ENCODE data around the gene SPI1. TPM values are rescaled to one million over a fixed set of nuclear protein-coding genes. Genes with fewer than 3 reads are reported as not detected.

SPI1 gene
- polyA plus RNA-seq, 1 donor, result 10.2 TPM

GRCh38 chr11:47393163-47394049, 15.1 kb upstream of the SPI1 start:
- no peaks in the 10 kb centered on the region for H3K4me1 ChIP-seq (ENCODE audit: control insufficient read depth, insufficient read depth, low read length)
- no peak overlapping the region for H3K4me3 ChIP-seq (ENCODE audit: low read length)
- no peaks in the 10 kb centered on the region for H3K9me3 ChIP-seq (ENCODE audit: control insufficient read depth, low read depth, low read length)
- no CpG with 5 or more reads among the region's 20 CpGs for WGBS (ENCODE audit: insufficient coverage, low lambda C conversion rate)
- no peaks in the 10 kb centered on the region for H3K36me3 ChIP-seq (ENCODE audit: control insufficient read depth, insufficient read depth, low read length)
- H3K27ac ChIP-seq (ENCODE audit: low read length), result peak overlapping the region; percentile 49
- peak in 1 of 2 donors; percentile 23 for DNase-seq
- no peaks in the 10 kb centered on the region for H3K27me3 ChIP-seq (ENCODE audit: control insufficient read depth, insufficient read depth, low read length)

GRCh38 chr11:47392546-47393162, 14.3 kb upstream of the SPI1 start:
- H3K27ac ChIP-seq (ENCODE audit: low read length), result peak overlapping the region; percentile 29
- no peaks in the 10 kb centered on the region for H3K27me3 ChIP-seq (ENCODE audit: control insufficient read depth, insufficient read depth, low read length)
- WGBS (ENCODE audit: insufficient coverage, low lambda C conversion rate), result no CpG with 5 or more reads among the region's 14 CpGs
- no peaks in the 10 kb centered on the region for H3K9me3 ChIP-seq (ENCODE audit: control insufficient read depth, low read depth, low read length)
- H3K36me3 ChIP-seq (ENCODE audit: control insufficient read depth, insufficient read depth, low read length), result no peaks in the 10 kb centered on the region
- H3K4me3 ChIP-seq (ENCODE audit: low read length), result no peak overlapping the region
- no peak for DNase-seq
- peaks cover 4% of the 10 kb centered on the region for H3K4me1 ChIP-seq (ENCODE audit: control insufficient read depth, insufficient read depth, low read length)

DNA sequence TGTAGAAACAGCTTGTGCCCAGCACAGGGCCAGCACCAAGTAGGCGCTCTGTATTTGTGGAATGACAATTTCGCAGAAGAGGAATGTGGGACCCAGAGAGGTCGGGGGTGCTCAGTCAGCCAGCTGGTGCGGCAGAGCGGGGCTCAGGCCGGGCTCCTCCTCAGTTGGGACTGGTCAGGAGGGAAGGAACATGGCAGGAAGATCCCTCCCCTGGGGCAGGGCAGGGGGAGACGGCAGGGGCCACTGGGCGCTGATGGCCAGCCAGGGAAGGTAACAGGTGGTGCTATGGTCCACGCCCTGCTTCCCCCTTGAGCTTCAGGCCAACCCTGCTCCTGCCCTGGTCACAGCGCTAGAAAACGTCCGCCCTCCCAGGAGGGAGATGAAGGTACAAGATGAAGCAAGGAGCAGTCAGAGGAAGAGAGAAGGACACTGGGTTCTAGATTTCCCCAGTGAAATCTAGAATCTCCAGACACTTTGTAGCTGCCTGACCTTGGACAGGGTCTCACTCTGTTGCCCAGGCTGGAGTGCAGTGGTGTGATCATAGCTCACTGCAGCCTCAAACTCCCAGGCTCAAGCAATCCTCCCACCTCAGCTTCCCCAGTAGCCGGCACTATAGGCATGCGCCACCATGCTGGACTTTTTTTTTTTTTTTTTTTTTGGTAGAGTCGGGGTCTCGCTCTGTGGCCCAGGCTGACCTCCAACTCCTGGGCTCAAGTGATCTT, 13.5 kb upstream of the SPI1 start:
- no peak overlapping the region for H3K27ac ChIP-seq (ENCODE audit: low read length)
- no peak for DNase-seq
- H3K4me1 ChIP-seq (ENCODE audit: control insufficient read depth, insufficient read depth, low read length), result peaks cover 4% of the 10 kb centered on the region
- no peaks in the 10 kb centered on the region for H3K9me3 ChIP-seq (ENCODE audit: control insufficient read depth, low read depth, low read length)
- no CpG with 5 or more reads among the region's 16 CpGs for WGBS (ENCODE audit: insufficient coverage, low lambda C conversion rate)
- H3K36me3 ChIP-seq (ENCODE audit: control insufficient read depth, insufficient read depth, low read length), result no peaks in the 10 kb centered on the region
- no peaks in the 10 kb centered on the region for H3K27me3 ChIP-seq (ENCODE audit: control insufficient read depth, insufficient read depth, low read length)
- H3K4me3 ChIP-seq (ENCODE audit: low read length), result no peak overlapping the region

- no CpG with 5 or more reads among the region's 11 CpGs for WGBS (ENCODE audit: insufficient coverage, low lambda C conversion rate)
- H3K9me3 ChIP-seq (ENCODE audit: control insufficient read depth, low read depth, low read length), result no peaks in the 10 kb centered on the region
- H3K4me3 ChIP-seq (ENCODE audit: low read length), result no peak overlapping the region
- H3K27ac ChIP-seq (ENCODE audit: low read length), result no peak overlapping the region
- H3K27me3 ChIP-seq (ENCODE audit: control insufficient read depth, insufficient read depth, low read length), result no peaks in the 10 kb centered on the region
- no peak for DNase-seq
- H3K4me1 ChIP-seq (ENCODE audit: control insufficient read depth, insufficient read depth, low read length), result peaks cover 4% of the 10 kb centered on the region
- no peaks in the 10 kb centered on the region for H3K36me3 ChIP-seq (ENCODE audit: control insufficient read depth, insufficient read depth, low read length)
These were observed 12.8 kb upstream of the SPI1 start for GRCh38 chr11:47391077-47391583.

- H3K4me1 ChIP-seq (ENCODE audit: control insufficient read depth, insufficient read depth, low read length), result peaks cover 4% of the 10 kb centered on the region
- no CpG with 5 or more reads among the region's 6 CpGs for WGBS (ENCODE audit: insufficient coverage, low lambda C conversion rate)
- no peaks in the 10 kb centered on the region for H3K36me3 ChIP-seq (ENCODE audit: control insufficient read depth, insufficient read depth, low read length)
- DNase-seq, result no peak
- no peak overlapping the region for H3K27ac ChIP-seq (ENCODE audit: low read length)
- no peak overlapping the region for H3K4me3 ChIP-seq (ENCODE audit: low read length)
- H3K9me3 ChIP-seq (ENCODE audit: control insufficient read depth, low read depth, low read length), result no peaks in the 10 kb centered on the region
- no peaks in the 10 kb centered on the region for H3K27me3 ChIP-seq (ENCODE audit: control insufficient read depth, insufficient read depth, low read length)
These were observed 12.0 kb upstream of the SPI1 start for GRCh38 chr11:47390422-47390760.

GRCh38 chr11:47389577-47390421, 11.5 kb upstream of the SPI1 start:
- peaks cover 4% of the 10 kb centered on the region for H3K4me1 ChIP-seq (ENCODE audit: control insufficient read depth, insufficient read depth, low read length)
- no peak overlapping the region for H3K27ac ChIP-seq (ENCODE audit: low read length)
- H3K27me3 ChIP-seq (ENCODE audit: control insufficient read depth, insufficient read depth, low read length), result no peaks in the 10 kb centered on the region
- no peak for DNase-seq
- no CpG with 5 or more reads among the region's 17 CpGs for WGBS (ENCODE audit: insufficient coverage, low lambda C conversion rate)
- H3K36me3 ChIP-seq (ENCODE audit: control insufficient read depth, insufficient read depth, low read length), result no peaks in the 10 kb centered on the region
- no peaks in the 10 kb centered on the region for H3K9me3 ChIP-seq (ENCODE audit: control insufficient read depth, low read depth, low read length)
- no peak overlapping the region for H3K4me3 ChIP-seq (ENCODE audit: low read length)

- H3K4me1 ChIP-seq (ENCODE audit: control insufficient read depth, insufficient read depth, low read length), result peaks cover 4% of the 10 kb centered on the region
- no CpG with 5 or more reads among the region's 28 CpGs for WGBS (ENCODE audit: insufficient coverage, low lambda C conversion rate)
- no peaks in the 10 kb centered on the region for H3K9me3 ChIP-seq (ENCODE audit: control insufficient read depth, low read depth, low read length)
- H3K4me3 ChIP-seq (ENCODE audit: low read length), result no peak overlapping the region
- no peaks in the 10 kb centered on the region for H3K36me3 ChIP-seq (ENCODE audit: control insufficient read depth, insufficient read depth, low read length)
- H3K27me3 ChIP-seq (ENCODE audit: control insufficient read depth, insufficient read depth, low read length), result no peaks in the 10 kb centered on the region
- no peak for DNase-seq
- H3K27ac ChIP-seq (ENCODE audit: low read length), result no peak overlapping the region
These were observed 10.6 kb upstream of the SPI1 start for GRCh38 chr11:47388697-47389576.

- Histone ChIP-seq H3K27ac (ENCODE audit: low read length) (no peak overlapping the region), H3K27me3 (ENCODE audit: control insufficient read depth, insufficient read depth, low read length) (no peaks in the 10 kb centered on the region), H3K4me3 (ENCODE audit: low read length) (no peak overlapping the region), H3K36me3 (ENCODE audit: control insufficient read depth, insufficient read depth, low read length) (no peaks in the 10 kb centered on the region), H3K4me1 (ENCODE audit: control insufficient read depth, insufficient read depth, low read length) (peaks cover 4% of the 10 kb centered on the region), H3K9me3 (ENCODE audit: control insufficient read depth, low read depth, low read length) (no peaks in the 10 kb centered on the region)
- DNase-seq, result peak in 1 of 2 donors; percentile 23
- no CpG with 5 or more reads among the region's 13 CpGs for WGBS (ENCODE audit: insufficient coverage, low lambda C conversion rate)
These were observed 9.8 kb upstream of the SPI1 start for GRCh38 chr11:47387944-47388696.

DNA sequence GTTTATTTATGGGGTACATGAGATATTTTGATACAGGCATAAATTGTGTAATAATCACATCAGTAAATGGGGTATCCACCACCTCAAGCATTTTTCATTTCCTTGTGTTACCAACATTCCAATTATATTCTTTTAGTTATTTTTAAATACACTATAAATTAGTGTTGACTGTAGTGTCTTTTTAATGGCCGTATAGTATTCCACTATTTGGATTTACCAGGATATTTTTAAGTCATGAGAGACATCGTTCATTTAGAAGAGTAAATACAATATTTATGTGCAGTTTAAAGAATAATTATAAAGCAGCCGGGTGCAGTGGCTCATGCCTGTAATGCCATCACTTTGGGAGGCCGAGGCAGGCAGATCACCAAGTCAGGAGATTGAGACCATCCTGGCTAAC, 6.2 kb upstream of the SPI1 start:
- no peak for DNase-seq
- WGBS (ENCODE audit: insufficient coverage, low lambda C conversion rate), result 90% methylated on average over 1 of the region's 4 CpGs

More for the DNA sequence above, 6.2 kb upstream of the SPI1 start:
- H3K4me3 ChIP-seq (ENCODE audit: low read length), result no peak overlapping the region
- H3K27me3 ChIP-seq (ENCODE audit: control insufficient read depth, insufficient read depth, low read length), result no peaks in the 10 kb centered on the region
- H3K9me3 ChIP-seq (ENCODE audit: control insufficient read depth, low read depth, low read length), result no peaks in the 10 kb centered on the region
- no peaks in the 10 kb centered on the region for H3K36me3 ChIP-seq (ENCODE audit: control insufficient read depth, insufficient read depth, low read length)
- H3K27ac ChIP-seq (ENCODE audit: low read length), result no peak overlapping the region
- peaks cover 4% of the 10 kb centered on the region for H3K4me1 ChIP-seq (ENCODE audit: control insufficient read depth, insufficient read depth, low read length)
